SJSA1 (cell line): Measurements from ENCODE around the gene MAGI2. TPM values are rescaled to one million over a fixed set of nuclear protein-coding genes. Genes with fewer than 3 reads are reported as not detected.

Experiments
- DNase-seq, 2 experiments: peaks; one replicate each; pipeline ENCODE4 v3.0.0-alpha.2; 2015 to 2020; ENCODE audit warnings: low spot score in 2 of 2, low read depth in 1 of 2
- H3K27ac ChIP-seq: fragments of 250-450 bp; sonication (Bioruptor Pico); 2 replicates; pipeline ENCODE4 v1.5.1; 2020; ENCODE audit warnings: mild to moderate bottlenecking, moderate library complexity
- H3K27me3 ChIP-seq: fragments of 250-450 bp; sonication (Bioruptor Pico); replicated peaks from 2 replicates; pipeline ENCODE4 v1.5.1; 2020; ENCODE audit warnings: mild to moderate bottlenecking, moderate library complexity
- H3K36me3 ChIP-seq: fragments of 250-450 bp; sonication (Bioruptor Pico); 2 replicates; pipeline ENCODE4 v1.5.1; 2020; ENCODE audit warnings: mild to moderate bottlenecking
- H3K4me1 ChIP-seq: fragments of 250-450 bp; sonication (Bioruptor Pico); replicated peaks from 2 replicates; pipeline ENCODE4 v1.6.1; 2021; ENCODE audit warnings: mild to moderate bottlenecking
- H3K4me3 ChIP-seq: fragments of 250-450 bp; sonication (Bioruptor Pico); 2 replicates; pipeline ENCODE4 v1.5.1; 2020; ENCODE audit warnings: mild to moderate bottlenecking
- H3K9me3 ChIP-seq: fragments of 250-450 bp; sonication (Bioruptor Pico); replicated peaks from 2 replicates; pipeline ENCODE4 v1.5.1; 2020; ENCODE audit warnings: mild to moderate bottlenecking
- total RNA-seq: library from RNA; depleted of rRNA; stranded (reverse); fragments of >200 nt; shearing (Covaris generic); gene quantifications from 2 replicates; pipeline ENCODE4 v1.2.3, GENCODE V29; 2014

Gene MAGI2
- total RNA-seq, 1 experiment from 2014 or later, result 0.82 TPM

DNA sequence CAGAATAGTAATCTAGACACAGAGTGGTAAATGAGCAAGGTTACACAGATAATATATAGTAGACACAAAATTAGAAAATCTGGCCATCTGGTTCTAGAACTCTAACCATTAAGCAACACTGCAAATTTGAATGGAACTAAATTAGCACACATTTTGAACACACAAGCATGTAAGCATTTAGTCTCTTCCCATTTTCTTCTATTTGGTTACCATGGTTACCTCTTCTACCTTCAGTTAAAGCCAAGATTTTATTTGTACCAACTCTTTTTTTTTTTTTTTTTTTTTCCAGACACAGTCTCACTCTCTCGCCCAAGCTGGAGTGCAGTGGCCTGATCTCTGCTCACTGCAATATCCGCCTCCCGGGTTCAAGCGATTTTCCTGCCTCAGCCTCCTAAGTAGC lies 790.5 kb downstream of the MAGI2 start:
- Histone ChIP-seq H3K27ac (no peak overlapping the region), H3K4me3 (no peak overlapping the region), H3K27me3 (peaks cover 3% of the 10 kb centered on the region), H3K9me3 (no peaks in the 10 kb centered on the region), H3K4me1 (no peaks in the 10 kb centered on the region), H3K36me3 (no peaks in the 10 kb centered on the region)
- DNase-seq, result no peak

GRCh38 chr7:78649976-78650375 lies 803.5 kb downstream of the MAGI2 start:
- Histone ChIP-seq H3K36me3 (no peaks in the 10 kb centered on the region), H3K4me3 (no peak overlapping the region), H3K27ac (no peak overlapping the region), H3K27me3 (no peaks in the 10 kb centered on the region), H3K4me1 (no peaks in the 10 kb centered on the region), H3K9me3 (no peaks in the 10 kb centered on the region; the same call in 1 of the 2 replicates)
- no peak for DNase-seq

GRCh38 chr7:78649236-78649635 lies 804.2 kb downstream of the MAGI2 start:
- no peaks in the 10 kb centered on the region for H3K36me3 ChIP-seq
- DNase-seq, result no peak
- H3K4me3 ChIP-seq, result no peak overlapping the region
- no peaks in the 10 kb centered on the region; the same call in 1 of the 2 replicates for H3K9me3 ChIP-seq
- H3K27ac ChIP-seq, result no peak overlapping the region
- H3K4me1 ChIP-seq, result no peaks in the 10 kb centered on the region
- H3K27me3 ChIP-seq, result no peaks in the 10 kb centered on the region

GRCh38 chr7:78642751-78643150 lies 810.7 kb downstream of the MAGI2 start:
- no peak overlapping the region for H3K4me3 ChIP-seq
- H3K4me1 ChIP-seq, result no peaks in the 10 kb centered on the region
- H3K36me3 ChIP-seq, result no peaks in the 10 kb centered on the region
- no peaks in the 10 kb centered on the region; the same call in 1 of the 2 replicates for H3K9me3 ChIP-seq
- no peak overlapping the region for H3K27ac ChIP-seq
- H3K27me3 ChIP-seq, result no peaks in the 10 kb centered on the region; the same call in 1 of the 2 replicates
- no peak for DNase-seq

GRCh38 chr7:78638364-78638763 lies 815.1 kb downstream of the MAGI2 start:
- Histone ChIP-seq H3K36me3 (no peaks in the 10 kb centered on the region), H3K9me3 (no peaks in the 10 kb centered on the region), H3K27me3 (no peaks in the 10 kb centered on the region; the same call in 1 of the 2 replicates), H3K4me1 (no peaks in the 10 kb centered on the region), H3K27ac (no peak overlapping the region), H3K4me3 (no peak overlapping the region)
- no peak for DNase-seq

DNA sequence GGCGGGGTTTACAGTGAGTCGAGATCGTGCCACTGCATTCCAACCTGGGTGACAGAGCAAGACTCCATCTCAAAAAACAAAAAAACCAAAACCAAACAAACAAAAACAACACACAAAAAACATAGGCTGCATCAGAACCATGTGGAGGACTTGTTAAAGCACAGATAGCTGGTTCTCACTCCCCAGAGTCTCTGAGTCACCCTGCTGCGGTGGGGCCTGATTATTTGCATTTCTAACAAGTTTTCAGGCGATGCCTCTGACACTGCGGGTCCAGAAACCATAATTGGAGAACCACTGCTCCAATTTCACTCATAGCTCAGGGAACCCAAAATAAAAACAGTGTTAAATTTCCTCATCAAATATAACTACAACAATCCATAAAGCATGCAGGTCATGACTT lies 816.7 kb downstream of the MAGI2 start:
- Histone ChIP-seq H3K4me1 (no peaks in the 10 kb centered on the region), H3K27me3 (no peaks in the 10 kb centered on the region; the same call in 1 of the 2 replicates), H3K36me3 (no peaks in the 10 kb centered on the region), H3K9me3 (no peaks in the 10 kb centered on the region; the same call in 1 of the 2 replicates), H3K4me3 (no peak overlapping the region), H3K27ac (no peak overlapping the region)
- no peak for DNase-seq

- H3K4me3 ChIP-seq, result no peak overlapping the region
- DNase-seq, result no peak
- H3K27ac ChIP-seq, result no peak overlapping the region
- H3K4me1 ChIP-seq, result no peaks in the 10 kb centered on the region
- H3K9me3 ChIP-seq, result no peaks in the 10 kb centered on the region; the same call in 1 of the 2 replicates
- no peaks in the 10 kb centered on the region for H3K27me3 ChIP-seq
- H3K36me3 ChIP-seq, result no peaks in the 10 kb centered on the region
Observed at GRCh38 chr7:78635026-78635793, 818.3 kb downstream of the MAGI2 start.

DNA sequence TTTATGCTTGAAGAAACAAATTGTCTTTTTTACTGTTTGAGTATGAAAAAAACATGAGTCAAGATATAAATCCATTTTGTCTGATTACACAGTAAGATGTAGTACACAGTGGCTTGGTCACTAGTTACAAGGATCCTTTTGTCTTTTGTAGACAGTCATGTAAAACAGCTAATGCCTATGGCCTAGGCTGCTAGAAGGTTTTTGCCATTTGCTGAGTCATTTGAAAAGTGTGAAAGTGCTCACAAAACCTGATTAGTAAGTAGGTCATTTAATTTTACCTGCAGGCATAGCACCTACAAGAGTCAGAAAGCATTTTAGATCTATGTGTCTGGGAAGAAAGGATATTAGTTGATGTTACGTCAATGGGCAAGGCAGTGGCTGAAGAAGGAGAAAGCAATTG lies 819.4 kb downstream of the MAGI2 start:
- no peak overlapping the region for H3K27ac ChIP-seq
- no peaks in the 10 kb centered on the region for H3K36me3 ChIP-seq
- H3K4me1 ChIP-seq, result no peaks in the 10 kb centered on the region
- no peak for DNase-seq
- no peaks in the 10 kb centered on the region; the same call in 1 of the 2 replicates for H3K9me3 ChIP-seq
- no peak overlapping the region for H3K4me3 ChIP-seq
- H3K27me3 ChIP-seq, result no peaks in the 10 kb centered on the region

- Histone ChIP-seq H3K9me3 (no peaks in the 10 kb centered on the region), H3K4me3 (no peak overlapping the region), H3K27me3 (no peaks in the 10 kb centered on the region), H3K27ac (no peak overlapping the region), H3K36me3 (no peaks in the 10 kb centered on the region), H3K4me1 (no peaks in the 10 kb centered on the region)
- no peak for DNase-seq
Observed at GRCh38 chr7:78620920-78621319, 832.5 kb downstream of the MAGI2 start.

DNA sequence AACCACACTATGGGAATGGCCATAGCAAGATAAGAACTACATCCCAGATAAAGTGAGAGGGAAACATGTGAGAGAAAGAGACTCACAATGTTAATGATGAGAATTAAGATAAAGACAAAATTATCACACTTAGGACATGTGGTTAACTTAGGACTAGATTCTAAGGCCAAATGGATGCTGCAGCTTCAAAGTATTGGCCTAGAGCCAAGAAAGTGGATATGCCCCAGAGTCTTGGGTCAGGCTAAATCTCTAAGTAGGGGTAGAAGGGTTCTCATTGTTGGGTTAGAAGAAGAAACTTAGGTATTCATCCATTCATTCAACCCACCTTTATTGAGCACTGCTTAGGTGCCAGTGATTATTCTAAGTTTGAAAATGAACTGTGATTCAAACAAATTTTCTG lies 836.9 kb downstream of the MAGI2 start:
- Histone ChIP-seq H3K4me1 (no peaks in the 10 kb centered on the region), H3K4me3 (no peak overlapping the region), H3K27ac (no peak overlapping the region), H3K27me3 (no peaks in the 10 kb centered on the region; the same call in 1 of the 2 replicates), H3K9me3 (no peaks in the 10 kb centered on the region), H3K36me3 (no peaks in the 10 kb centered on the region)
- no peak for DNase-seq

GRCh38 chr7:78609281-78609680 lies 844.2 kb downstream of the MAGI2 start:
- no peak for DNase-seq
- Histone ChIP-seq H3K27ac (no peak overlapping the region), H3K27me3 (no peaks in the 10 kb centered on the region; the same call in 1 of the 2 replicates), H3K9me3 (no peaks in the 10 kb centered on the region), H3K4me3 (no peak overlapping the region), H3K4me1 (peaks cover 9% of the 10 kb centered on the region), H3K36me3 (no peaks in the 10 kb centered on the region)

DNA sequence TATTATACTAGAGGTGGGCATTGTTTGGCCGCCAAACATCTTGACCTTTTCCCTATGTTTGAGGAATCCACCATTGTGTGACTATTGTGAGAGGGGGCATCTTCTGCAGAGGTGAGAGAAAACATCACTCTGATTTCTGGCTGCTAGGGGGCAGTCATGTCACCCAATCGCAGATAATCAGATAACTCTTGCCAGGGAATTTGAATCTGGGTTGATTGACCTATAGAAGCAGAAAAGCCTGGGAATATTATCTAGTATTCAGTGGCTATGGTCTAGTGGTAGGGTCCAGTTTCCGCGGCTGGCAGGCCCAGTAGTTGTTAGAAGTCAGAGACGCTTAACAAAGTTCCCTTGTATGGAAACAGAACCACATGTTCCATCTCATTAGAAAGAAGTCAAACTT lies 846.4 kb downstream of the MAGI2 start:
- H3K27me3 ChIP-seq, result no peaks in the 10 kb centered on the region; the same call in 1 of the 2 replicates
- H3K9me3 ChIP-seq, result no peaks in the 10 kb centered on the region
- H3K36me3 ChIP-seq, result no peaks in the 10 kb centered on the region
- H3K4me1 ChIP-seq, result peaks cover 9% of the 10 kb centered on the region
- DNase-seq, result no peak
- no peak overlapping the region for H3K27ac ChIP-seq
- H3K4me3 ChIP-seq, result no peak overlapping the region

DNA sequence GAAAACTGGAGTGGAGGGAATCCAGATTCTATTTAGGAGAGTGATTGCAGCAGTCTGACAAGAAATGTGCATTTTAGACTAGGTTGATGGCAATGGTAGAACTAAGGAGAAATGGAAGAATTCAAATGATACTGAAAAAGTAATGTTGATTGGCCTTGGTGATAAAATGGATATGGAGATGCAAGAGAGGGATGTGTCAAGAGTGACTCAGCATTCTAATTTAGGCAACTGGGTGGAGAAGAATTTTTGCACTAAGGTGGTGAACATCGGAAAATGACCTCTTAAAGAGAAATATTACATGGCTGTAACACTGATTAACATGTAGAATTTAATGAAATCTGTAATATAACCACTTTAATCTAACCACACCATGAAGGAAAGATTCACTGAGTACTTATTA lies 848.3 kb downstream of the MAGI2 start:
- no peaks in the 10 kb centered on the region for H3K9me3 ChIP-seq
- DNase-seq, result no peak
- no peaks in the 10 kb centered on the region for H3K27me3 ChIP-seq
- peaks cover 9% of the 10 kb centered on the region for H3K4me1 ChIP-seq
- no peaks in the 10 kb centered on the region for H3K36me3 ChIP-seq
- no peak overlapping the region for H3K27ac ChIP-seq
- no peak overlapping the region for H3K4me3 ChIP-seq

GRCh38 chr7:78601728-78602127 lies 851.7 kb downstream of the MAGI2 start:
- DNase-seq, result no peak
- H3K36me3 ChIP-seq, result no peaks in the 10 kb centered on the region
- peaks cover 9% of the 10 kb centered on the region for H3K4me1 ChIP-seq
- no peak overlapping the region for H3K4me3 ChIP-seq
- H3K9me3 ChIP-seq, result no peaks in the 10 kb centered on the region
- H3K27ac ChIP-seq, result no peak overlapping the region
- H3K27me3 ChIP-seq, result no peaks in the 10 kb centered on the region
